GM19043 (cell line): Measurements from ENCODE around the gene ZNF804B.

Source experiments
- ATAC-seq: cut with Tn5 transposase; IDR thresholded peaks from one replicate; pipeline ENCODE4 v1.9.1; 2021; ENCODE audit warnings: low read depth; ENCODE audit not compliant: unreplicated experiment

ZNF804B gene

GRCh38 chr7:88826222-88826621 is 66.7 kb downstream of the ZNF804B start:
- no peak for ATAC-seq

DNA sequence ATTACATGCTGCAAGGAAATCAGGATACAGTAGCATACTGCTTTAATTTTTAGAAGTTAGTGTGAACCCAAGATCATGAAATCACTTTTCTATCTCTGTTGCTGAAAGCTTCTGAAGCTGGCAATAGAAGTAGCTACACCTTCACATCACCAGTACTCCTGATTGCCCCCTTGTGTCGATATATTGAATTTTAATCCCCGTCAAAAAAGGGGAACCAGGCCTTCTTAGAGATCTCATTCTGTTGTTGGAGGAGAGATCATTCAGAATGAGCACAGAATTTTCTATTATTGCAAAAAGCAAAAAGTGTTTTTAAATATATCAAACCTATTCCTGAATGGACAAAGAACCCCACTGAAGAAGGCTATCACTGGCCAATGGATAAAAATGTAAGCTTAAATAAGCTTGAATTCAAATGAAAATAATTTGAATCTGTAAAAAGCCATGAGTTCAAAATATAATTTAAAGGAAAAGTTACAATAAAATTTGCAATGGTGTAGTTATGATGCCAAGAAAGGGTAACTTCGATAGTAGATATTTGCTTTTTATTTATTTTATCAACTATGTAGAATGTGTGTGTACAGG is 75.7 kb downstream of the ZNF804B start:
- peak; percentile 88 for ATAC-seq

GRCh38 chr7:88842201-88842600 is 82.7 kb downstream of the ZNF804B start:
- no peak for ATAC-seq

DNA sequence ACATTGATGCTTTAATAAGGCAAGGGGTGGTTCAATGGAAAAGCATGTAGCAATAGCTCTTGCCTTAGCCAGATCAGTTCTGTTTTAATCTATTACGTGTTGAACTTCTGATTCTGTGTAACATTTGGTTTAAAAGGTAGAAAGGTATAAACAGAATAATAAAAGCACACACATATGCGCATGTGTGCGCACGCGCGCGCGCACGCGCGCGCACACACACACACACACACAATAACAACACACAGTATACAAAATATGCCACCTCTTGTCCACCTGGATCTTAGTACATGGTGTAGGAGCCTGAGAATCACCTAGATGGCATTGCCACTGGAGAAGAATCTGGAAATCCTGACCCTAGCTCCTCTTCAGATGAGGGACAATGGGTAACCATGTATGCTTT is 85.6 kb downstream of the ZNF804B start:
- no peak for ATAC-seq

- no peak for ATAC-seq
Measured at GRCh38 chr7:88851220-88851619, 91.7 kb downstream of the ZNF804B start.

DNA sequence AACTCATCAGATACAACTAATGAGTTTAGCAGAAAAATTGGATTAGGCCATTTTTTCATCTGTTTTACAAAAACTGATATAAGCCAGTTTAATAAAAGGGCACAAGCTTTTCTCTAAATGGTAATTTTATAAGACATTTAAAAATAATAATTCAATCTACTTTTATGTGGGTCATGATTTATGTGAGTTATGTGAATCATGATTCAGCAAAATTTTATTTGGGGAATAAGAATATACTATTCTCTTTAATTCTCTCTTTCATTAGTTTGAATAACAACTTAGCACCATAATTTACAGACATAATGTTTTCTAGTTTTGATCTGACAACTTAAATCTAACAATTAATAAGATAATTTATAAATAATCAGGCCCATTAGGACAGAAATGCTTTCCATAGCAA is 99.8 kb downstream of the ZNF804B start:
- ATAC-seq: no peak

- no peak for ATAC-seq
Measured at GRCh38 chr7:88866265-88866863, 106.9 kb downstream of the ZNF804B start.

DNA sequence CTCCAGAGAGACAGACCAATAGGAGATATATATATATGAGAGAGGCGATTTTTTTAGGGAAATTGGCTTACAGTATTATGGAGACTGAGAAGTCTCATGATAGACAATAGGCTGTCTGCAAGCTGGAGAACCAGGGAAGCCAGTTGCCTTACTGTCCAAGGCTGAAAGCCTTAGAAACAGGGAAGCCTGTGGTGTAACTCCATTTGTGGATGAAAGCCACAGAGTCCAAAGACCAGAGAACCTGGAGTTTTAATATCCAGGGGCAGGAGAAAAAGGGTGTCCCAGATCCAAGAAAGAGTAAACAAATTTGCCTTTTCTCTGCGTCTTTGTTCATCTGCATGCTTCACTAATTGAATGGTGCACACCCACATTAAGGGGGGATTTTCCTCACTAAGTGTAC is 107.7 kb downstream of the ZNF804B start:
- ATAC-seq: no peak

GRCh38 chr7:88868456-88868855 is 109.0 kb downstream of the ZNF804B start:
- no peak for ATAC-seq

DNA sequence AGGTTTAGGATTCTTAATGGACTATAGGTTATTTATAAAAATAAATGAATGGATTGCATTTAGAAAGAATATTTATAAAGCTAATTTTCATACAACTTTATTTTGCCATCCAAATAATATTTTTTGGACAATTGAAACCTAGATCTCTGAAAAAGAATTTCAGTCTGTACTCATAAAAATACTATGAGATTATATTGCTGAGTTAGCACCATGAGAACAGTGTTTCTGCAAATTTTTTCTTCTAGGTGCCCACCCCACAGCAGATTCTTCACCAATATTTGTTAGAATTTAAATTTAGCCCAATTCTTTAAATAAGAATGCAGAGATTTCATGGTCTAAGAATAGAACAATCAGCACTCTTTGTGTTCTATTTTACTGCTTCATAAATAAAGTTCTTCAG is 121.6 kb downstream of the ZNF804B start:
- no peak for ATAC-seq

DNA sequence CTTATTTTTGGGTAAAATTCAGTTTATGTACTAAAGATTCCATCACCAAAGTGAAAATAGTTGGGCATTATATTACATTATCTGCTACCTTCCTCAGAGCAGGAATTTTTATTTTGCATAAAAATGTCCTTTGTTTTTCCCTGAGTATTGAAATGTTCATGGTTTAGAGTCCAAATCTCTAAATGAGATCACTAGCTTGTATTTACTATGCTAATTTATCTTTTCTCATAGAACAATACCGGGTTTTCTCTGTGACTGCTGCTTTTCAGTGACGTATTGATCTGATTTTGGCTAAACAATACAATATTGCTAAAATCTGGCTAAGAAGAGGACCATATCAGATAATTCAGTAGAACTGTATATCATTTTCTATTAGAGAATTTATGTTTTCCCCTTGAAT is 125.6 kb downstream of the ZNF804B start:
- no peak for ATAC-seq

DNA sequence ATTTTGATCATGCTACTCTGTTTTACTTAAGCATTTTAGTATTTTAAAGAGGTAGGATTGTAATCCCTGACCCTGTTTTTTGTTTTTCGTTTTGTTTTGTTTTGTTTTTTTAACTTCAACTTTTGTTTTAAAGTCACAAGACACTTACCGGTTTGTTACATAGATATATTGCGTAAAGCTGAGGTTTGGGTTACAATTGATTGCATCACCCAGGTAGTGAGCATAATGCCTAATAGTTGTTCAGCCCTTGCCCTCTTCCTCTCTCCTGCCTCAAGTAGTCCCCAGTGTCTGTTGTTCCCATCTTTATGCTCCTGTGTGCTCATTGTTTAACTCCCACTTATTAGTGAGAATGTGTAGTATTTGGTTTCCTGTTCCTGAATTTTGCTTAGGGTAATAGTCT is 129.2 kb downstream of the ZNF804B start:
- ATAC-seq: no peak

GRCh38 chr7:88910516-88910915 is 151.0 kb downstream of the ZNF804B start:
- no peak for ATAC-seq

GRCh38 chr7:88912852-88913251 is 153.4 kb downstream of the ZNF804B start:
- ATAC-seq: no peak

GRCh38 chr7:88915615-88916014 is 156.1 kb downstream of the ZNF804B start:
- no peak for ATAC-seq

DNA sequence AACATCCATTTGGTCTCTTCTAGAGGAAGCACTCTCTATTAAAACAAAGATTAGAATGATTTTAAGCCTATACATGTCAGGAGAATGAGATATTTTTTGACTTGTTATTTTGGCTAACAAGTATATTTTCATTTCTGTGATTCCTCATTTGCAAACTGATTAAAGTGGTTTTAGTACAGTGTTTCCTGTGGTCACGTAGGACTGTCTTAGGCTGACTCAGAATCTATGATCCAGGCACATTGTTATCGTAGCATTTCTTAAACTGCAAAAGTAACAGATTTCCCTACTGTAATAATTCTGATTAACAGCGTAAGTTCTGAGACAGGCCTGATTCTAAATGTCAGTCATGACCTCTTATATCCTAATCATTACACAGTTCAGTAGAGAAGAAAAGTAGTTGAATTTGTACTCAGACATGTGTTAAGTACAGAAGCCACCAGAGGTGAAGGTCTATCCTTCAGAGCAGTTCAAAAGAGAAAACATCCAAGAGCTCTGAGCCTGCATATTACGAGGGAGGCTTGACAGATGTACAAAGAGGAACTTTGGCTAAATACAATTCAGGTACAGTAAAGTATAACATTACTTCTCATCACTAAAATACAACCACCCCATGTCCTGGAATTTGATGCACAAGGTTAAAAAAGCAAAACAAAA is 160.1 kb downstream of the ZNF804B start:
- no peak for ATAC-seq

DNA sequence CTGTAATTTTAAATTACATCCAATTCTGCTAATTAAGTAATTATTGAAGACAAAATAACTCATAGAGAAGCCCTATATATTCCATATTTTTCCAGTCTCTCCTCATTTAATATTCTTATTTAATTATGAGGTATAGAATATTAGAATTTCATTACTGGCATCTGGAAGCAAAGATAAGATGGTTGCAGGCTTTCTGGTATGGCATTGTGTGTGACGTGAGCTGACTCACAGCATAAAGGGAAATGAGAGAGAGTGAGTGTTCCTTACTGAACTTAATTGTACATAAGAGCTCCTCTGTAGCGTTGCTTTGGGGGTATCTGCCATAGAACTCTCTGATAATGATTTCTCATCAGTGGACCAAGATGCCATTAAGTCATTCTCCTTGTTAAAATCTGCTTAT is 163.4 kb downstream of the ZNF804B start:
- no peak for ATAC-seq

GRCh38 chr7:88928276-88928675 is 168.8 kb downstream of the ZNF804B start:
- no peak for ATAC-seq

GRCh38 chr7:88929719-88930118 is 170.2 kb downstream of the ZNF804B start:
- no peak for ATAC-seq

DNA sequence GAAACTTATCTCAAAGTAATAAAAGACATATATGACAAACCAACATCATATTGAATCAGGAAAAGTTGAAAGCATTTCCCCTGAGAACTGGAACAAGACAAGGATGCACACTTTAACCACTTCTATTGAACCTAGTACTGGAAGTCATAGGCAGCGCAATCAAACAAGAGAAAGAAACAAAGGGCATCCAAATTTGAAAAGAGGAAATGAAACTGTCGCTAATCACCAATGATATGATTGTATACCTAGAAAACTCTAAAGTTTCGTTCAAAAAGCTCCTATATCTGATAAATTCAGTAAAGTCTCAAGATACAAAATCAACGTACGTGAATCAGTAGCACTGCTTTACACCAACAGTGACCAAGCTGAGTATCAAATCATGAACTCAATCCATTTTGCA is 173.8 kb downstream of the ZNF804B start:
- no peak for ATAC-seq

DNA sequence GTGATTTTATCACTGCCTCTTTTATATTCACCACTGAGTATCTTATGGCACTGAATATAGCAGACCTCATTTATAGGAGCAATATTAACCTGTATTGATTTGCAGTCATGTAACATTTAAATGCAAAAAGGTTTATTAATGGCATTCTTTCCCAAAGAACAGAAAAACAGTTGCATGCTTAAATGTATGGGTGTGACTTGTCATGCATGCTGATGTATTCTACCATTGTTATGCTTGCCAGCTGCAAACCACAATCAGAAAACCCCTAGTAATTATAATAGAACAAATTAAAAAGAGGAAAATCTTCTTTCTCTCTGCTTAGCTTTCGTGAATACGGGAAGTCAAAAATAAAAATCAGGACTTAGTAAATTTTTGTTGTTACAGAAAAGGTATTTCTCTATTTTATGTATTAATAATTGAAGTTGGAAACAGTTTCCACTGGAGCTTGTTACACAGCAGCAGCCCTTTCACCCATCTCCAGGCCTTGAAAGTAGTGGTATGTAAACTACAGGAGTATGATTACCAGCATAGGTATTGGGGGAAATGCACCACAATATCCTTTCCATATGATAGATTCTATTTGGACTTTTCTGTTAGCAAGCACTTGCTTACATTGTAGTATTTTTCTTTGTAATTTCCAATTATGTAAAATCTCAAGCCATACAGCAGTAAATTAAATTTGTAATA is 183.5 kb downstream of the ZNF804B start:
- no peak for ATAC-seq

- no peak for ATAC-seq
Measured at GRCh38 chr7:88951826-88952225, 192.3 kb downstream of the ZNF804B start.
